ENCODE measurements around the gene SENP6.

DNA sequence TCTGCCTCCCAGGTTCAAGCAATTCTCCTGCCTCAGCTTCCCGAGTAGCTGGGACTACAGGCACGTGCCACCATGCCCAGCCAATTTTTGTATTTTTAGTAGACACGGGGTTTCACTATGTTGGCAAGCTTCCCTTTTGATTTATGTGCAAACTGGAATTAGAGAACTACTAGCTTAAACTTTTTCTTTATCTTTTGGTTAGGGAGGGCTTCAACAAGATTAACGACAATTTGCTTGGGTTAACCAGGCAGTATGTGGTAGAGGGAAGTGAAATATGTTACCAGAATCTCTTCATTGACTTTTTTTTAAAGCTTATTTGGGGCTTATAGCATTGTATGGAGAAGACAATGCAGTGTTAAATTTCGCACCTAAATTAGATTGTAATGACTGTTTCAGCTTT is 156.4 kb downstream of the SENP6 start:
- no peak for TF ChIP-seq CTCF (conservative IDR thresholded peaks at IDR 0.05)
- TF ChIP-seq ZFX (IDR thresholded peaks at IDR 0.05): no peak
